H1 (cell line): Measurements from ENCODE around the gene ALDOA.

Source experiments
- ASH2L ChIP-seq: fragments of 200-600, 300-600 bp; sonication (generic); IDR thresholded peaks from one replicate; pipeline ENCODE4 v1.7.1; 2017; ENCODE audit warnings: low read length
- ATF2 ChIP-seq: IDR thresholded peaks from 2 replicates; pipeline ENCODE4 v1.6.1; 2012; ENCODE audit warnings: low read length, inconsistent platforms
- CTCF ChIP-seq, 3 experiments: IDR thresholded peaks; 1 replicate in 2 of 3; 2 replicates in 1 of 3; pipeline versions ENCODE4 v1.5.1 to v1.6.1; 2011; ENCODE audit warnings: low read length in 3 of 3, mild to moderate bottlenecking in 3 of 3, inconsistent platforms in 2 of 3, low read depth in 1 of 3, moderate library complexity in 1 of 3; ENCODE audit not compliant: insufficient read depth in 1 of 3; ENCODE audit errors: control extremely low read depth in 1 of 3
- EP300 ChIP-seq, 2 experiments: IDR thresholded peaks; 1 replicate in 1 of 2; 2 replicates in 1 of 2; pipeline ENCODE4 v1.6.1; 2011 to 2012; ENCODE audit warnings: low read depth in 2 of 2, low read length in 2 of 2, mild to moderate bottlenecking in 2 of 2, borderline replicate concordance in 1 of 2, inconsistent platforms in 1 of 2, moderate library complexity in 1 of 2
- EZH2 ChIP-seq: fragments of 200-600 bp; sonication (generic); IDR thresholded peaks from 2 replicates; pipeline ENCODE4 v1.7.1; 2012; ENCODE audit warnings: low read depth, mild to moderate bottlenecking, moderate library complexity, low read length, inconsistent platforms; ENCODE audit not compliant: severe bottlenecking
- MAX ChIP-seq: IDR thresholded peaks from 2 replicates; pipeline ENCODE4 v1.6.1; 2012; ENCODE audit warnings: inconsistent platforms
- POLR2A ChIP-seq, 2 experiments: IDR thresholded peaks; 1 replicate in 1 of 2; 2 replicates in 1 of 2; pipeline ENCODE4 v1.6.1; 2011; ENCODE audit warnings: low read depth in 2 of 2, low read length in 2 of 2, mild to moderate bottlenecking in 2 of 2; ENCODE audit errors: control extremely low read depth in 1 of 2

GRCh38 chr16:30088832-30089624 lies 23.5 kb downstream of the ALDOA start:
- TF ChIP-seq EZH2, result no peak
- TF ChIP-seq ASH2L, result no peak
- no peak for TF ChIP-seq MAX
- no peak for TF ChIP-seq EP300 (IDR thresholded peaks at IDR 0.05; ENCODE audit: borderline replicate concordance in 1 of 2, low read depth in 2 of 2, low read length in 2 of 2)
- TF ChIP-seq CTCF (IDR thresholded peaks at IDR 0.05; ENCODE audit: control extremely low read depth in 1 of 3, insufficient read depth in 1 of 3, low read depth in 1 of 3, low read length in 3 of 3), result no peak
- TF ChIP-seq ATF2, result no peak
- no peak for TF ChIP-seq POLR2A (IDR thresholded peaks at IDR 0.05; ENCODE audit: control extremely low read depth in 1 of 2, low read depth in 2 of 2, low read length in 2 of 2)
